ENCODE data around the gene KDM4B.
"Not testable (repeated sequence)": the region's sequence is repeated elsewhere in the genome, so short reads cannot be mapped to it uniquely, and the experiment has no call there.

The KDM4B gene

GRCh38 chr19:4969772-4970531 is 1.0 kb downstream of the KDM4B start:
- H3K4me3 ChIP-seq (replicated peaks; ENCODE audit: low read depth, low read length), result peak overlapping the region; percentile 78
- DNase-seq (ENCODE audit: low read depth), result no peak
- TF ChIP-seq, protein P1, sequence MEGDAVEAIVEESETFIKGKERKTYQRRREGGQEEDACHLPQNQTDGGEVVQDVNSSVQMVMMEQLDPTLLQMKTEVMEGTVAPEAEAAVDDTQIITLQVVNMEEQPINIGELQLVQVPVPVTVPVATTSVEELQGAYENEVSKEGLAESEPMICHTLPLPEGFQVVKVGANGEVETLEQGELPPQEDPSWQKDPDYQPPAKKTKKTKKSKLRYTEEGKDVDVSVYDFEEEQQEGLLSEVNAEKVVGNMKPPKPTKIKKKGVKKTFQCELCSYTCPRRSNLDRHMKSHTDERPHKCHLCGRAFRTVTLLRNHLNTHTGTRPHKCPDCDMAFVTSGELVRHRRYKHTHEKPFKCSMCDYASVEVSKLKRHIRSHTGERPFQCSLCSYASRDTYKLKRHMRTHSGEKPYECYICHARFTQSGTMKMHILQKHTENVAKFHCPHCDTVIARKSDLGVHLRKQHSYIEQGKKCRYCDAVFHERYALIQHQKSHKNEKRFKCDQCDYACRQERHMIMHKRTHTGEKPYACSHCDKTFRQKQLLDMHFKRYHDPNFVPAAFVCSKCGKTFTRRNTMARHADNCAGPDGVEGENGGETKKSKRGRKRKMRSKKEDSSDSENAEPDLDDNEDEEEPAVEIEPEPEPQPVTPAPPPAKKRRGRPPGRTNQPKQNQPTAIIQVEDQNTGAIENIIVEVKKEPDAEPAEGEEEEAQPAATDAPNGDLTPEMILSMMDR (IDR thresholded peaks at IDR 0.05; ENCODE audit: low read length, missing control alignments), result no peak

- TF ChIP-seq, protein P1 (IDR thresholded peaks at IDR 0.05; ENCODE audit: low read length, missing control alignments), result no peak
- peak overlapping the region; percentile 78 for H3K4me3 ChIP-seq (replicated peaks; ENCODE audit: low read depth, low read length)
- DNase-seq (ENCODE audit: low read depth), result no peak
Observed at GRCh38 chr19:4970558-4971423, 1.9 kb downstream of the KDM4B start.

GRCh38 chr19:4971424-4971793 is 2.5 kb downstream of the KDM4B start:
- DNase-seq (ENCODE audit: low read depth), result no peak
- H3K4me3 ChIP-seq (replicated peaks; ENCODE audit: low read depth, low read length), result peak overlapping the region; percentile 78
- TF ChIP-seq, protein P1 (IDR thresholded peaks at IDR 0.05; ENCODE audit: low read length, missing control alignments), result no peak

- TF ChIP-seq, protein P1 (IDR thresholded peaks at IDR 0.05; ENCODE audit: low read length, missing control alignments), result no peak
- no peak for DNase-seq (ENCODE audit: low read depth)
- no peak overlapping the region for H3K4me3 ChIP-seq (replicated peaks; ENCODE audit: low read depth, low read length)
Observed at GRCh38 chr19:4971816-4972495, 3.0 kb downstream of the KDM4B start.

DNA sequence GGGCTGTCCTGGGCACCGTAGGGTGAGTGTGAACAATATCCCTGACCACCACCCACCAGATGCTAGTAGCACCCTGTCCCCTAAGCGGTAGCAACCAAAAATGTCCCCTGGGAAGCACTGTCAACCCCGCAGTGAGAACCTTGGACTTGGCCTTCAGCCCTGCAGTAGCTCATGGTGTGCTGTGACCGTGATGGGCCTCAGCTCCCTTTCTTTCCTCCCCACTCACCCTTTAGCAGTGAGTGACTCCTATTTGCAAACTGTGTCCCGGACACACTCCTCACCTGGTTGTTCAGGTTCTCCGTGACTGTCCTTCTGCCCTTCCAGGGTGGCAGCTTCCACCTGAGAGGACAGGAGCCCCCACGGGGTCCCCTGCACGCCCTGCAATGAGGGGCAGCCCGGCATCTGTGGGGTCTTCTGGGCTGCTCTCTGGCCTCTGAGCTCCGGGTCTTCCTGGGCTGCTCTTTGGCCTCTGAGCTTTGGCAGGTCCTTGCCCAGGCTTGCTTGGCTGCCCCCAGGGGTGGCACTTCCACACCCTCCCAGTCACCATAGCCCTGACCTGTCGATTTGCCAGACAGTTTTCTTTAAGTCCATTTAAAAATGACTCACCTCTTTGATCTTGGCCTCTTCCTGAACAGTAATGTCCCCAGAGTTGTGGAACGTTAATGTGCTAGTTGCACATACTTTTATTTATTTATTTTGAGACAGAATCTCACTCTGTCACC is 3.8 kb downstream of the KDM4B start:
- no peak overlapping the region for H3K4me3 ChIP-seq (replicated peaks; ENCODE audit: low read depth, low read length)
- TF ChIP-seq, protein P1 (IDR thresholded peaks at IDR 0.05; ENCODE audit: low read length, missing control alignments), result no peak
- DNase-seq (ENCODE audit: low read depth), result peak; percentile 47

DNA sequence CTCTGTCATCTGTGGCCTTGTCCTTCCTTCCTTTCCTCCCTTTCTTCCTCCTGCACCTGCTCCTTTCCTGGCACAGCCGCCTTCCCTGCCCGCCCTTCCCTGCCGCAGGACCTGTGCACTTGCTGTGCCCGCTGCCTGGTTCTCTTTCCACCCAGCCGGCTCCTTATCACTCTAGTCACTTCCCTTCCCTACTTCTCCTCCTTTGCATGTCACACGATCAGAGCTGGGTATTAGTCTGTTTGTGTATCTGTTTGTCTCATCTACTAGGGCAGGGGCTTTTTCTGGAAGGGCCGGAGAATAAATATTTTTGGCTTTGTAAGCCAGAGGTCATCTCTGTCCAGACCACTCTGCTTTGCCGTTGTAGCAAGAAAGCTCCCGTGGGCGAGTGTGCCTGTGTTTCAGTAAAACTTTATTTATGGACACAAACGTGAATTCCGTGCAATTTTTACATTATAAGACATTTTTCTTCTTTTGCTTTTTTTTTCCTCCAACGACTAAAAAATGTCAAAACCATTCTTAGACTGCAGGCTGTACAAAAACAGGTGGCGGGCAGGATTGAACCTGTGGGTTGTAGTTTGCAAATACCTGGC is 6.1 kb downstream of the KDM4B start:
- no peak for DNase-seq (ENCODE audit: low read depth)
- no peak overlapping the region for H3K4me3 ChIP-seq (replicated peaks; ENCODE audit: low read depth, low read length)
- TF ChIP-seq, protein P1 (IDR thresholded peaks at IDR 0.05; ENCODE audit: low read length, missing control alignments), result no peak

DNA sequence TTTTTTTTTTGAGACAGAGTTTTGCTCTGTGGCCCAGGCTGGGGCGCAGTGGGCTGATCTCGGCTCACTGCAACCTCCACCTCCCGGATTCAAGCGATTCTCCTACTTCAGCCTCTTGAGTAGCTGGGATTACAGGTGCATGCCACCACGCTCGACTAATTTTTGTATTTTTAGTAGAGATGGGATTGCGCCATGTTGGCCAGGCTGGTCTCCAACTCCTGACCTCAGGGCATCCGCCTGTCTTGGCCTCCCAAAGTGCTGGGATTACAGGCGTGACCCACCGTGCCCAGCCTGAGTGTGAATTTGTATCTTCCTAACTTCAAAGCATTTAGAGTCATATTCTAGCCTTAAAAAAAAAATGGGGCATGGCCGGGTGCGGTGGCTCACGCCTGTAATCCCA is 6.7 kb downstream of the KDM4B start:
- DNase-seq (ENCODE audit: low read depth); H3K4me3 ChIP-seq (replicated peaks; ENCODE audit: low read depth, low read length): not testable (repeated sequence)

Measured in fibroblast of pulmonary artery (primary cell).